NCI-H460 (cell line): Measurements from ENCODE around the gene PLCD4. TPM values are rescaled to one million over a fixed set of nuclear protein-coding genes. Genes with fewer than 3 reads are reported as not detected.

Experiments
- DNase-seq: peaks from one replicate; pipeline ENCODE4 v3.0.0-alpha.2; 2016; ENCODE audit warnings: low read depth; ENCODE audit errors: extremely low read depth
- polyA plus RNA-seq: library from polyadenylated mRNA; depleted of rRNA; stranded (reverse); fragments of >200 nt; gene quantifications from 2 replicates; pipeline ENCODE4 v1.2.3, GENCODE V29; 2014; cell fraction: nucleus; rRNA removed
- total RNA-seq: library from RNA; depleted of rRNA; stranded (reverse); fragments of >200 nt; shearing (Covaris generic); gene quantifications from 2 replicates; pipeline ENCODE4 v1.2.3, GENCODE V29; 2014; rRNA removed

Gene PLCD4
- 2.8 and 7.6 TPM in 2 replicates for total RNA-seq
- 3.4 and 4.0 TPM in 2 replicates for polyA plus RNA-seq

DNA sequence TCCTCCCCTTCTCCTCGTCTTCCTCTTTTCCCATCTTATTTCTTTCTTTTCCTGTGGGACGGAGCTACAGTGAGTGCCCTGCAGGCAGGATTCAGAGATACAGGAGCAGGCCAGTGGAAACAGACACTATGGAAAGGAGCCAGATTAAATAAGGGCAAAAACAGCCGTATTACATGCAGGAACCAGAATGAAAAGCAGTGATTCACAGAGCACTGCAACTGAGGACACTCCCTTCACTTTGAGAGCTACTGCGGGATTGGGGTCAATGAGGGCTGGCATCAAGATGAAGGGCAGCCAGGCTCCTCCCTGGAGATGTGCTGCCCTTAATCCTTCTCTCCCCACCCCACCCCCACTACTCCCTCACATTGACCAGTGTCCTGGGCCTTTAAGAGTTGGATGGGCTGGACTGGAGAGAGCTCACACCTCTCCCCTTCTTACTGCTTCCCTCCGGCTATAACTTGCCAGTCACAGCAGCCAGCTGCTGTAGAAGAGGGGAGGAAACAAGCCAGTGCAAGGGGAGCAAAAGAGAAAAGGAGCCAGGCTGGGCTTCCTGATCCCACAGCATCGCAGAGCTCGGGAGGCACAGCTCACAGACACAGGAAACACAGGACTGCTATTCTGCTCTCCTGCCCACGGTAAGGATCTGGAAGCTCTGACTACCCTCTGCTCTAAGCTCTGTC is at the start of gene PLCD4:
PLCD4 (plus strand) TSS at position 464 of the 680 bp plus-strand sequence. CDS start 7,841 bp downstream, outside the sequence.
- DNase-seq: peak; percentile 55

GRCh38 chr2:218557941-218558340 is 49.8 kb upstream of the PLCD4 start:
- DNase-seq: no peak

GRCh38 chr2:218558986-218559385 is 48.7 kb upstream of the PLCD4 start:
- DNase-seq: no peak

- no peak for DNase-seq
Measured at GRCh38 chr2:218564056-218564455, 43.6 kb upstream of the PLCD4 start.

- DNase-seq: no peak
Measured at GRCh38 chr2:218566296-218566695, 41.4 kb upstream of the PLCD4 start.

DNA sequence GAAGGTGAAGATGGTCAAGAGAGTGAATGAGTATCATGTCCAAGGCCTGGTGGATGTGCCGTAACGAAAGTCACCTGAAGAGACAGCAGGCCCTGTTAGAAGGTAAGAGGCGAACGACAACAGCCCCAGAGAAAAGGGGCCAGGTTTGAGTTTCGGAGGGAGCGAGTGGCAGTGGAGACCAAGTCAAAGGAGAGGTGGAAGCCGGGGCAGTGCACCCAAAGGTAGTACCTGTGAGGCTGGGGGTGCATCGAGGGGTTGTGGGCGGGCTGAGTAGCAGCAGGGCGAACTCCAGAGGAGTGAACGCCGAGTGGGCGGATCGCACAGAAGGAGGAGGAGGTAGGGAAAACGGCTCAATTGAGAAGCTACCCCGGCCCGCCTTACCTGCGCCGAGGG is 39.9 kb upstream of the PLCD4 start:
- DNase-seq: no peak

- DNase-seq: peak; percentile 98
Measured at GRCh38 chr2:218568190-218569037, 39.3 kb upstream of the PLCD4 start, which contains the start of the genes CNOT9 and USP37. TSS of gene CNOT9 (plus strand) at chr2:218568839. CDS start at chr2:218568955, 116 bp downstream. TSS of gene USP37 (minus strand) at chr2:218568351. CDS start at chr2:218558653, 9,698 bp downstream.

GRCh38 chr2:218569038-218569431 is 38.7 kb upstream of the PLCD4 start:
- peak; percentile 39 for DNase-seq

GRCh38 chr2:218569661-218570500 is 37.8 kb upstream of the PLCD4 start:
- DNase-seq: peak; percentile 4

GRCh38 chr2:218570850-218571249 is 36.8 kb upstream of the PLCD4 start:
- no peak for DNase-seq

DNA sequence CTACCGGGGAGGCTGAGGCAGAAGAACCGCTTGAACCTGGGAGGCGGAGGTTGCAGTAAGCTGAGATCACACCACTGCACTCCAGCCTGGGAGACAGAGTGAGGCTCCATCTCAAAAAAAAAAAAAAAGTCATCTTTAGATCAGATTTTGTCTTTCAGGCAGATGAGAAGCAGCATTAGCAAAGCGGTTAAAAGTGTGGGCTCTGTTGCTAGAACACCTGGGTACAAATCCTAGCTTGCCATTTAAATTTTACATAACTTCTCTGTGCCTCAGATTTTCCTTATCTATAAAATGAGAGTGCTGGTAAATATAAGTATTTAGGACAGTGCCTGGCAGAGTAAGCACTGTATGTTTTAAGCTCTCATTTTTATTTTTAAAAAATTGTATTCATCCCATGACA is 30.8 kb upstream of the PLCD4 start:
- DNase-seq: no peak

- no peak for DNase-seq
Measured at GRCh38 chr2:218577482-218578220, 30.0 kb upstream of the PLCD4 start.

GRCh38 chr2:218578272-218578877 is 29.3 kb upstream of the PLCD4 start:
- DNase-seq: no peak

DNA sequence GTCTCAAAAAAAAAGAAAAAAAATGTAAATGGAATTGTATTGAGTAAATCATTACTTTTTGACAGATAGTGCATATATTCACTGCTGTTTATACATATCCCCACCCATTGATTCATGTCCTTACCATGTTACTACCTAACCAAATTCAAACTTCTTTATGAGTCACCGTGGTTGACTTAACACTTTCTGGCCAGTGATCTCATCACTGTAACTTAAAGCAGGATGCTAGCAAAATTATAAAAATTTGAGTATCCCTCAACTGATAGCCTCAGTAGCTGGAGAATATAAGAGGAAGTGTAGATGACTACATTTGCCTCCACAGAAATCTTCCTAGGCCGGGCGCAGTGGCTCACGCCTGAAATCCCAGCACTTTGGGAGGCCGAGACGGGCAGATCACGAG is 25.6 kb upstream of the PLCD4 start:
- DNase-seq: no peak

- no peak for DNase-seq
Measured at GRCh38 chr2:218583983-218584850, 23.5 kb upstream of the PLCD4 start.

GRCh38 chr2:218585541-218585940 is 22.2 kb upstream of the PLCD4 start:
- no peak for DNase-seq

DNA sequence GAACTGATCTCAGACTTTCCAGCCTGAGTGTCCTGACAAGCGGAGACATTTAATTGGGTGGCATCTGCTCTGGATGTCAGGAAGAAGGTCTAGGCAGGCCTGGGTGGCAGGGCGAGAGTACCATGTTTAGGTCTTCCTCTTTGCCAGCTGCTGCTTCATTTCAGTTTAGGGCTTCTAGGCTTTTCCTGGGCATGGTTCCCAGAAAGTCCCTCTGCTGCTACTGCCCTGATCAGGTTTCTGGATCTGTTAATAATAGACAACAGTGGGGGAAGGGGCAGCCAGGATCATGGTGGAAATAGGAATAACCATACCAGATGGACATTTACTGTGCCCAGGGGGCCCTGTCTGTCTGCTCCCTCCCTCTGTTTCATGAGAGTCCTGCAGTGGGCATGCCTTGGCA is 2.3 kb upstream of the PLCD4 start:
- DNase-seq: no peak

DNA sequence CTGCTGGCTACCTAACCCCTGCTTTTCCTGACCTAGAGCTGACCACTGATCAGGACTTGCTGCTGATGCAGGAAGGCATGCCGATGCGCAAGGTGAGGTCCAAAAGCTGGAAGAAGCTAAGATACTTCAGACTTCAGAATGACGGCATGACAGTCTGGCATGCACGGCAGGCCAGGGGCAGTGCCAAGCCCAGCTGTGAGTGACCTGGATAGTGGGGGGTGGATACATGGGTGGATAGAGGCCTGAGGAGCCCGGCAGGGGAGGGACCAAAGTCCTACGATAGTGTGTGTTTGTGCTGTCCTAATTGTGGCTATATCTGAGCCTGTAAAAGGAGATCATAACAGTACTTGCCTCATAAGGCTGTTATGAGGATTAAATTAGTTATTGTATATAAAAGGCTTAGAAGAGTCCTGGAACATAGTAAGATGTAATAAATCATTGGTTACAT is 8.2 kb downstream of the PLCD4 start:
- no peak for DNase-seq
